ENCODE results near the gene HOXA5.

HOXA5 gene

GRCh38 chr7:27170426-27171324 lies 27.2 kb upstream of the HOXA5 start:
- no peak for DNase-seq

GRCh38 chr7:27169658-27170425 lies 26.4 kb upstream of the HOXA5 start:
- no peak for DNase-seq

GRCh38 chr7:27168265-27168947 lies 24.9 kb upstream of the HOXA5 start:
- no peak for DNase-seq

- DNase-seq = no peak
Measured at GRCh38 chr7:27167916-27168264, 24.4 kb upstream of the HOXA5 start.

- no peak for DNase-seq
Measured at GRCh38 chr7:27166531-27167505, 23.3 kb upstream of the HOXA5 start.

GRCh38 chr7:27165996-27166530 lies 22.6 kb upstream of the HOXA5 start:
- no peak for DNase-seq

GRCh38 chr7:27165089-27165995 lies 21.9 kb upstream of the HOXA5 start, which contains the start of gene HOXA9:
TSS of gene HOXA9 (minus strand) at chr7:27165537. CDS start at chr7:27165457, 80 bp downstream.
- DNase-seq = no peak

- DNase-seq = no peak
Measured at GRCh38 chr7:27164367-27165088, 21.0 kb upstream of the HOXA5 start.

GRCh38 chr7:27164045-27164366 lies 20.5 kb upstream of the HOXA5 start:
- DNase-seq = no peak

- DNase-seq = no peak
Measured at GRCh38 chr7:27163288-27164044, 20.0 kb upstream of the HOXA5 start.

- DNase-seq = no peak
Measured at GRCh38 chr7:27162561-27163287, 19.2 kb upstream of the HOXA5 start.

GRCh38 chr7:27161721-27162560 lies 18.5 kb upstream of the HOXA5 start:
- DNase-seq = no peak

- DNase-seq = no peak
Measured at GRCh38 chr7:27161214-27161720, 17.8 kb upstream of the HOXA5 start.

GRCh38 chr7:27160546-27161213 lies 17.2 kb upstream of the HOXA5 start:
- DNase-seq = peak; percentile 5

- DNase-seq = no peak
Measured at GRCh38 chr7:27160145-27160545, 16.7 kb upstream of the HOXA5 start.

GRCh38 chr7:27159266-27160144 lies 16.0 kb upstream of the HOXA5 start:
- DNase-seq = no peak

Measured in NCI-H2029 treated with DMSO at 0.1 percent for 48 hours (cell line).